ENCODE data around the gene UBL5.

GRCh38 chr19:9835507-9835949, 7.8 kb downstream of the UBL5 start:
- TF ChIP-seq CTCF (IDR thresholded peaks at IDR 0.05; ENCODE audit: low read depth, low read length, missing input control) (no peak), RAD21 (IDR thresholded peaks at IDR 0.05) (no peak), YY1 (IDR thresholded peaks at IDR 0.05) (no peak), JUND (IDR thresholded peaks at IDR 0.05) (no peak), TAF1 (conservative IDR thresholded peaks at IDR 0.05) (no peak)

Data from liver (tissue), 3 donors.